ENCODE results near the gene FLYWCH2.
"Not testable (repeated sequence)": the region's sequence is repeated elsewhere in the genome, so short reads cannot be mapped to it uniquely, and the experiment has no call there.

FLYWCH2 gene

GRCh38 chr16:2926650-2926999 is 43.6 kb downstream of the FLYWCH2 start:
- H3K9me3 ChIP-seq (ENCODE audit: insufficient read depth, low read depth, low read length): no peaks in the 10 kb centered on the region
- H3K27me3 ChIP-seq (ENCODE audit: insufficient read depth, low read length): peaks cover 12% of the 10 kb centered on the region; the same call in 1 of the 2 replicates
- no peak overlapping the region for H3K27ac ChIP-seq (ENCODE audit: low read length)
- H3K9ac ChIP-seq (ENCODE audit: low read depth, low read length): no peak overlapping the region
- peaks cover 8% of the 10 kb centered on the region; the same call in 1 of the 2 replicates for H3K4me1 ChIP-seq (ENCODE audit: insufficient read depth, low read length)
- H3K4me3 ChIP-seq (ENCODE audit: low read length): no peak overlapping the region
- peaks cover 3% of the 10 kb centered on the region; the same call in 1 of the 2 replicates for H3K36me3 ChIP-seq (ENCODE audit: insufficient read depth, low read depth, low read length)

GRCh38 chr16:2927010-2927646 is 44.1 kb downstream of the FLYWCH2 start:
- Histone ChIP-seq H3K4me3 (ENCODE audit: low read length) (no peak overlapping the region), H3K4me1 (ENCODE audit: insufficient read depth, low read length) (peaks cover 8% of the 10 kb centered on the region; the same call in 1 of the 2 replicates), H3K27ac (ENCODE audit: low read length) (no peak overlapping the region), H3K36me3 (ENCODE audit: insufficient read depth, low read depth, low read length) (peaks cover 3% of the 10 kb centered on the region; the same call in 1 of the 2 replicates), H3K27me3 (ENCODE audit: insufficient read depth, low read length) (peaks cover 12% of the 10 kb centered on the region; the same call in 1 of the 2 replicates), H3K9me3 (ENCODE audit: insufficient read depth, low read depth, low read length) (no peaks in the 10 kb centered on the region), H3K9ac (ENCODE audit: low read depth, low read length) (no peak overlapping the region)

GRCh38 chr16:2928151-2928550 is 45.1 kb downstream of the FLYWCH2 start:
- H3K27ac ChIP-seq (ENCODE audit: low read length); H3K36me3 ChIP-seq (ENCODE audit: insufficient read depth, low read depth, low read length); H3K4me3 ChIP-seq (ENCODE audit: low read length); H3K9me3 ChIP-seq (ENCODE audit: insufficient read depth, low read depth, low read length); H3K4me1 ChIP-seq (ENCODE audit: insufficient read depth, low read length): not testable (repeated sequence)
- H3K9ac ChIP-seq (ENCODE audit: low read depth, low read length): peak overlapping the region; percentile 13; the same call in 1 of the 2 replicates
- H3K27me3 ChIP-seq (ENCODE audit: insufficient read depth, low read length): peaks cover 12% of the 10 kb centered on the region; the same call in 1 of the 2 replicates

- Histone ChIP-seq H3K27ac (ENCODE audit: low read length) (no peak overlapping the region), H3K4me3 (ENCODE audit: low read length) (no peak overlapping the region), H3K36me3 (ENCODE audit: insufficient read depth, low read depth, low read length) (peaks cover 3% of the 10 kb centered on the region; the same call in 1 of the 2 replicates), H3K27me3 (ENCODE audit: insufficient read depth, low read length) (peaks cover 12% of the 10 kb centered on the region; the same call in 1 of the 2 replicates), H3K9me3 (ENCODE audit: insufficient read depth, low read depth, low read length) (no peaks in the 10 kb centered on the region), H3K9ac (ENCODE audit: low read depth, low read length) (peak overlapping the region; percentile 13; the same call in 1 of the 2 replicates), H3K4me1 (ENCODE audit: insufficient read depth, low read length) (peaks cover 8% of the 10 kb centered on the region; the same call in 1 of the 2 replicates)
Measured at GRCh38 chr16:2928796-2929195, 45.8 kb downstream of the FLYWCH2 start.

- no peak overlapping the region for H3K27ac ChIP-seq (ENCODE audit: low read length)
- H3K27me3 ChIP-seq (ENCODE audit: insufficient read depth, low read length): peaks cover 12% of the 10 kb centered on the region; the same call in 1 of the 2 replicates
- no peak overlapping the region for H3K9ac ChIP-seq (ENCODE audit: low read depth, low read length)
- peaks cover 8% of the 10 kb centered on the region; the same call in 1 of the 2 replicates for H3K4me1 ChIP-seq (ENCODE audit: insufficient read depth, low read length)
- H3K9me3 ChIP-seq (ENCODE audit: insufficient read depth, low read depth, low read length): no peaks in the 10 kb centered on the region
- peaks cover 3% of the 10 kb centered on the region; the same call in 1 of the 2 replicates for H3K36me3 ChIP-seq (ENCODE audit: insufficient read depth, low read depth, low read length)
- no peak overlapping the region for H3K4me3 ChIP-seq (ENCODE audit: low read length)
Measured at GRCh38 chr16:2929693-2930092, 46.7 kb downstream of the FLYWCH2 start.

- Histone ChIP-seq H3K36me3 (ENCODE audit: insufficient read depth, low read depth, low read length) (peaks cover 3% of the 10 kb centered on the region; the same call in 1 of the 2 replicates), H3K27me3 (ENCODE audit: insufficient read depth, low read length) (peaks cover 12% of the 10 kb centered on the region; the same call in 1 of the 2 replicates), H3K4me1 (ENCODE audit: insufficient read depth, low read length) (peaks cover 8% of the 10 kb centered on the region; the same call in 1 of the 2 replicates), H3K4me3 (ENCODE audit: low read length) (no peak overlapping the region), H3K9me3 (ENCODE audit: insufficient read depth, low read depth, low read length) (no peaks in the 10 kb centered on the region), H3K27ac (ENCODE audit: low read length) (no peak overlapping the region), H3K9ac (ENCODE audit: low read depth, low read length) (no peak overlapping the region)
Measured at GRCh38 chr16:2930236-2930635, 47.2 kb downstream of the FLYWCH2 start.

- not testable (repeated sequence) for H3K9ac ChIP-seq (ENCODE audit: low read depth, low read length); H3K27ac ChIP-seq (ENCODE audit: low read length); H3K4me1 ChIP-seq (ENCODE audit: insufficient read depth, low read length); H3K27me3 ChIP-seq (ENCODE audit: insufficient read depth, low read length); H3K9me3 ChIP-seq (ENCODE audit: insufficient read depth, low read depth, low read length); H3K36me3 ChIP-seq (ENCODE audit: insufficient read depth, low read depth, low read length); H3K4me3 ChIP-seq (ENCODE audit: low read length)
Measured at GRCh38 chr16:2931231-2931914, 48.4 kb downstream of the FLYWCH2 start.

GRCh38 chr16:2933136-2933535 is 50.1 kb downstream of the FLYWCH2 start:
- no peaks in the 10 kb centered on the region for H3K9me3 ChIP-seq (ENCODE audit: insufficient read depth, low read depth, low read length)
- no peak overlapping the region for H3K9ac ChIP-seq (ENCODE audit: low read depth, low read length)
- H3K4me1 ChIP-seq (ENCODE audit: insufficient read depth, low read length): peaks cover 4% of the 10 kb centered on the region; the same call in 1 of the 2 replicates

GRCh38 chr16:2933701-2934100 is 50.7 kb downstream of the FLYWCH2 start:
- peaks cover 3% of the 10 kb centered on the region; the same call in 1 of the 2 replicates for H3K36me3 ChIP-seq (ENCODE audit: insufficient read depth, low read depth, low read length)
- H3K4me1 ChIP-seq (ENCODE audit: insufficient read depth, low read length): no peaks in the 10 kb centered on the region
- no peak overlapping the region for H3K9ac ChIP-seq (ENCODE audit: low read depth, low read length)
- no peak overlapping the region for H3K27ac ChIP-seq (ENCODE audit: low read length)
- no peak overlapping the region for H3K4me3 ChIP-seq (ENCODE audit: low read length)
- no peaks in the 10 kb centered on the region for H3K9me3 ChIP-seq (ENCODE audit: insufficient read depth, low read depth, low read length)
- no peaks in the 10 kb centered on the region for H3K27me3 ChIP-seq (ENCODE audit: insufficient read depth, low read length)

More at GRCh38 chr16:2933136-2933535, 50.1 kb downstream of the FLYWCH2 start:
- no peak overlapping the region for H3K27ac ChIP-seq (ENCODE audit: low read length)
- H3K27me3 ChIP-seq (ENCODE audit: insufficient read depth, low read length): no peaks in the 10 kb centered on the region
- H3K36me3 ChIP-seq (ENCODE audit: insufficient read depth, low read depth, low read length): peaks cover 3% of the 10 kb centered on the region; the same call in 1 of the 2 replicates
- H3K4me3 ChIP-seq (ENCODE audit: low read length): no peak overlapping the region

- Histone ChIP-seq H3K27me3 (ENCODE audit: insufficient read depth, low read length) (no peaks in the 10 kb centered on the region), H3K36me3 (ENCODE audit: insufficient read depth, low read depth, low read length) (peaks cover 3% of the 10 kb centered on the region; the same call in 1 of the 2 replicates), H3K4me1 (ENCODE audit: insufficient read depth, low read length) (no peaks in the 10 kb centered on the region), H3K9ac (ENCODE audit: low read depth, low read length) (no peak overlapping the region), H3K9me3 (ENCODE audit: insufficient read depth, low read depth, low read length) (no peaks in the 10 kb centered on the region), H3K4me3 (ENCODE audit: low read length) (no peak overlapping the region), H3K27ac (ENCODE audit: low read length) (no peak overlapping the region)
Measured at GRCh38 chr16:2934450-2934849, 51.4 kb downstream of the FLYWCH2 start.

- Histone ChIP-seq H3K9ac (ENCODE audit: low read depth, low read length) (no peak overlapping the region), H3K9me3 (ENCODE audit: insufficient read depth, low read depth, low read length) (no peaks in the 10 kb centered on the region)
Measured at GRCh38 chr16:2936436-2937011, 53.5 kb downstream of the FLYWCH2 start.

More at GRCh38 chr16:2936436-2937011, 53.5 kb downstream of the FLYWCH2 start:
- Histone ChIP-seq H3K36me3 (ENCODE audit: insufficient read depth, low read depth, low read length) (peaks cover 7% of the 10 kb centered on the region), H3K27ac (ENCODE audit: low read length) (no peak overlapping the region), H3K4me3 (ENCODE audit: low read length) (no peak overlapping the region), H3K4me1 (ENCODE audit: insufficient read depth, low read length) (no peaks in the 10 kb centered on the region), H3K27me3 (ENCODE audit: insufficient read depth, low read length) (no peaks in the 10 kb centered on the region)

All from iPS-20b (cell line).